H9 (cell line): ENCODE data around the gene NRIP3. TPM values are rescaled to one million over a fixed set of nuclear protein-coding genes. Genes with fewer than 3 reads are reported as not detected.

Experiments
- DNase-seq: peaks from one replicate; pipeline ENCODE4 v3.0.0-alpha.2; 2017
- H2AFZ ChIP-seq: one replicate; pipeline ENCODE4 v1.6.1; 2013; ENCODE audit warnings: mild to moderate bottlenecking, low read length, control low read depth, moderate library complexity
- H2AK5ac ChIP-seq: 2 replicates; pipeline ENCODE4 v1.6.1; 2013; ENCODE audit warnings: low read length, control low read depth, mixed read lengths; ENCODE audit not compliant: insufficient read length
- H2BK120ac ChIP-seq: one replicate; pipeline ENCODE4 v1.6.1; 2013; ENCODE audit warnings: low read depth, mild to moderate bottlenecking, low read length, control low read depth, inconsistent platforms; ENCODE audit not compliant: poor library complexity, severe bottlenecking
- H2BK12ac ChIP-seq: 2 replicates; pipeline ENCODE4 v1.6.1; 2013; ENCODE audit warnings: low read length, control low read depth, mixed read lengths, low read depth; ENCODE audit not compliant: insufficient read length
- H2BK15ac ChIP-seq: 2 replicates; pipeline ENCODE4 v1.6.1; 2013; ENCODE audit warnings: low read depth, low read length, control low read depth
- H2BK20ac ChIP-seq: one replicate; pipeline ENCODE4 v1.6.1; 2013; ENCODE audit warnings: low read depth, mild to moderate bottlenecking, low read length, control low read depth, inconsistent platforms; ENCODE audit not compliant: poor library complexity, severe bottlenecking
- H2BK5ac ChIP-seq: 2 replicates; pipeline ENCODE4 v1.6.1; 2013; ENCODE audit warnings: low read length, control low read depth, mixed read lengths; ENCODE audit not compliant: insufficient read length
- H3K14ac ChIP-seq: 2 replicates; pipeline ENCODE4 v1.6.1; 2013; ENCODE audit warnings: low read length, control low read depth; ENCODE audit not compliant: insufficient read depth
- H3K18ac ChIP-seq: 2 replicates; pipeline ENCODE4 v1.6.1; 2013; ENCODE audit warnings: low read depth, mild to moderate bottlenecking, mixed read lengths, low read length, control low read depth; ENCODE audit not compliant: insufficient read length
- H3K23ac ChIP-seq: 2 replicates; pipeline ENCODE4 v1.6.1; 2013; ENCODE audit warnings: low read length, control low read depth, mixed read lengths, low read depth; ENCODE audit not compliant: insufficient read length
- H3K23me2 ChIP-seq: 2 replicates; pipeline ENCODE4 v1.6.1; 2013; ENCODE audit warnings: low read depth, mild to moderate bottlenecking, mixed read lengths, low read length, control low read depth; ENCODE audit not compliant: insufficient read length, poor library complexity, severe bottlenecking
- H3K27ac ChIP-seq: 2 replicates; pipeline ENCODE4 v1.5.1; 2013; ENCODE audit warnings: low read length, control low read depth, mixed read lengths, low read depth; ENCODE audit not compliant: insufficient read length
- H3K27me3 ChIP-seq: 2 replicates; pipeline ENCODE4 v1.6.1; 2013; ENCODE audit warnings: low read length, control low read depth, inconsistent platforms; ENCODE audit not compliant: insufficient read depth
- H3K4ac ChIP-seq: 2 replicates; pipeline ENCODE4 v1.6.1; 2013; ENCODE audit warnings: low read depth, mild to moderate bottlenecking, control low read depth, inconsistent platforms, low read length, moderate library complexity
- H3K4me1 ChIP-seq: 2 replicates; pipeline ENCODE4 v1.6.1; 2013; ENCODE audit warnings: low read length, control low read depth, inconsistent platforms; ENCODE audit not compliant: insufficient read depth
- H3K4me2 ChIP-seq: 2 replicates; pipeline ENCODE4 v1.6.1; 2013; ENCODE audit warnings: low read length, control low read depth, mixed read lengths; ENCODE audit not compliant: insufficient read length, insufficient read depth
- H3K56ac ChIP-seq: 2 replicates; pipeline ENCODE4 v1.6.1; 2013; ENCODE audit warnings: low read depth, mild to moderate bottlenecking, mixed read lengths, low read length, control low read depth; ENCODE audit not compliant: insufficient read length
- H3K79me1 ChIP-seq: 2 replicates; pipeline ENCODE4 v1.6.1; 2013; ENCODE audit warnings: low read depth, mild to moderate bottlenecking, moderate library complexity, low read length, control low read depth, inconsistent platforms; ENCODE audit not compliant: insufficient read depth, poor library complexity, severe bottlenecking
- H3K79me2 ChIP-seq: 2 replicates; pipeline ENCODE4 v1.6.1; 2013; ENCODE audit warnings: low read length, control low read depth, inconsistent platforms; ENCODE audit not compliant: insufficient read depth
- H3K9ac ChIP-seq: 2 replicates; pipeline ENCODE4 v1.6.1; 2013; ENCODE audit warnings: low read length, control low read depth, mixed read lengths; ENCODE audit not compliant: insufficient read length; ENCODE audit errors: extremely low read depth
- H3K9me3 ChIP-seq: one replicate; pipeline ENCODE4 v1.6.1; 2013; ENCODE audit warnings: low read depth, low read length, inconsistent platforms; ENCODE audit not compliant: control insufficient read depth
- H3T11ph ChIP-seq: one replicate; pipeline ENCODE4 v1.6.1; 2013; ENCODE audit warnings: mild to moderate bottlenecking, low read length, control low read depth, inconsistent platforms
- H4K20me1 ChIP-seq: one replicate; pipeline ENCODE4 v1.6.1; 2013; ENCODE audit not compliant: control insufficient read depth, insufficient read length, insufficient read depth
- H4K5ac ChIP-seq: 2 replicates; pipeline ENCODE4 v1.6.1; 2013; ENCODE audit warnings: low read depth, mild to moderate bottlenecking, mixed read lengths, low read length, control low read depth; ENCODE audit not compliant: insufficient read length
- H4K8ac ChIP-seq: replicated peaks from 2 replicates; pipeline ENCODE4 v1.6.1; 2013; ENCODE audit warnings: low read length, control low read depth, mixed read lengths, low read depth; ENCODE audit not compliant: insufficient read length
- H4K91ac ChIP-seq: 2 replicates; pipeline ENCODE4 v1.6.1; 2013; ENCODE audit warnings: low read depth, mild to moderate bottlenecking, moderate library complexity, mixed read lengths, low read length, control low read depth; ENCODE audit not compliant: insufficient read length
- H3K27ac Mint-ChIP-seq, 3 experiments: 2 replicates in 2 of 3; 3 replicates in 1 of 3; pipeline ENCODE4 v1.8.0; 2020 to 2021; ENCODE audit warnings: mixed read lengths in 3 of 3, mild to moderate bottlenecking in 1 of 3, moderate library complexity in 1 of 3
- H3K27me3 Mint-ChIP-seq: 2 replicates; pipeline ENCODE4 v1.8.0; 2021; ENCODE audit warnings: low read depth, mild to moderate bottlenecking, moderate library complexity, mixed read lengths
- H3K36me3 Mint-ChIP-seq, 3 experiments: 2 replicates in 2 of 3; 3 replicates in 1 of 3; pipeline ENCODE4 v1.8.0; 2020 to 2021; ENCODE audit warnings: low read depth in 3 of 3, mixed read lengths in 3 of 3; ENCODE audit not compliant: insufficient read depth in 1 of 3
- H3K4me1 Mint-ChIP-seq, 2 experiments: 2 replicates each; pipeline ENCODE4 v1.8.0; 2020; ENCODE audit warnings: mixed read lengths in 2 of 2
- H3K4me3 Mint-ChIP-seq, 2 experiments: 2 replicates in 1 of 2; 3 replicates in 1 of 2; pipeline ENCODE4 v1.8.0; 2020 to 2021; ENCODE audit warnings: mild to moderate bottlenecking in 2 of 2, mixed read lengths in 2 of 2, moderate library complexity in 1 of 2
- H3K9me3 Mint-ChIP-seq, 2 experiments: 2 replicates in 1 of 2; 3 replicates in 1 of 2; pipeline ENCODE4 v1.8.0; 2020; ENCODE audit warnings: mild to moderate bottlenecking in 2 of 2, mixed read lengths in 2 of 2, moderate library complexity in 1 of 2
- WGBS: extraction: QIAGEN DNeasy Blood & Tissue Kit; methylation state at CpG from one replicate; pipeline ENCODE4 v1.1.7; 2013; ENCODE audit warnings: missing lambda C conversion rate, low lambda C conversion rate, mixed read lengths; ENCODE audit not compliant: insufficient read length; ENCODE audit errors: extremely low coverage; 5-methylcytosine and 5-hydroxymethylcytosine counted together
- total RNA-seq: library from RNA; stranded (reverse); gene quantifications from 2 replicates; pipeline ENCODE4 v1.2.1, GENCODE V29; 2021
- TF ChIP-seq, protein P1 (sequence below): fragments of 200-600 bp; sonication (generic); conservative IDR thresholded peaks from 3 replicates; pipeline ENCODE4 v1.8.0; 2021; ENCODE audit warnings: antibody characterized with exemption, mild to moderate bottlenecking

NRIP3 gene
- total RNA-seq, 1 experiment from 2014 or later: 4.2 TPM

DNA sequence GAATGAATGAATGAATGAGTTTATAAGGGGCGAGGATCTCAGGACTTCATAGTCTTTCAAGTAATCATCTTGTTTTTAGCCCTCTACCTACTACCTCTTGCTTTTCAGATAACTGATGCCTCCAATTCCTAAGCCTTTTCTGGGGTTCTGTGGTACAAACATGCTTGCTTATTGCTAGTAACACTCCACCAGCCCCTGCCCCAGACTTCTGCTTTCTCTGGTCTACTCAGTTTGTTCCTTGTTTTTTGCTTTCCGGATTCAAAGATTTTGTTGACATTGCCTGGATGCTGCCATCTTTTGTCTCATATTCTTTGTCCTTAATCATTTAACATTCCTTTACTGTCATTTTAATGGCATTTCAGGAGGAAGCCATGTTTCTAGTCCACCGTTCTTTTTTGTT lies 30.7 kb downstream of the NRIP3 start:
- no peak overlapping the region for H3K4me3 Mint-ChIP-seq
- H2AFZ ChIP-seq: no peak overlapping the region

More for the DNA sequence above, 30.7 kb downstream of the NRIP3 start:
- H4K8ac ChIP-seq: no peak overlapping the region
- no peaks in the 10 kb centered on the region for H3K79me1 ChIP-seq
- TF ChIP-seq, protein P1, sequence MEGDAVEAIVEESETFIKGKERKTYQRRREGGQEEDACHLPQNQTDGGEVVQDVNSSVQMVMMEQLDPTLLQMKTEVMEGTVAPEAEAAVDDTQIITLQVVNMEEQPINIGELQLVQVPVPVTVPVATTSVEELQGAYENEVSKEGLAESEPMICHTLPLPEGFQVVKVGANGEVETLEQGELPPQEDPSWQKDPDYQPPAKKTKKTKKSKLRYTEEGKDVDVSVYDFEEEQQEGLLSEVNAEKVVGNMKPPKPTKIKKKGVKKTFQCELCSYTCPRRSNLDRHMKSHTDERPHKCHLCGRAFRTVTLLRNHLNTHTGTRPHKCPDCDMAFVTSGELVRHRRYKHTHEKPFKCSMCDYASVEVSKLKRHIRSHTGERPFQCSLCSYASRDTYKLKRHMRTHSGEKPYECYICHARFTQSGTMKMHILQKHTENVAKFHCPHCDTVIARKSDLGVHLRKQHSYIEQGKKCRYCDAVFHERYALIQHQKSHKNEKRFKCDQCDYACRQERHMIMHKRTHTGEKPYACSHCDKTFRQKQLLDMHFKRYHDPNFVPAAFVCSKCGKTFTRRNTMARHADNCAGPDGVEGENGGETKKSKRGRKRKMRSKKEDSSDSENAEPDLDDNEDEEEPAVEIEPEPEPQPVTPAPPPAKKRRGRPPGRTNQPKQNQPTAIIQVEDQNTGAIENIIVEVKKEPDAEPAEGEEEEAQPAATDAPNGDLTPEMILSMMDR: no peak
- no peak overlapping the region for H2AK5ac ChIP-seq
- no peaks in the 10 kb centered on the region for H3K27me3 ChIP-seq
- no peak overlapping the region for H3T11ph ChIP-seq
- DNase-seq: no peak
- no peak overlapping the region for H3K56ac ChIP-seq
- H3K9ac ChIP-seq: no peak overlapping the region
- no peak overlapping the region for H2BK5ac ChIP-seq
- H4K91ac ChIP-seq: no peak overlapping the region
- no peak overlapping the region for H2BK20ac ChIP-seq
- H2BK12ac ChIP-seq: no peak overlapping the region
- no peak overlapping the region for H3K18ac ChIP-seq
- Mint-ChIP-seq H3K36me3 (peaks cover 0 to 8% (median 3%) of the 10 kb centered on the region in 3 experiments; a peak in 4 of 7 replicates), H3K27ac (no peak overlapping the region), H3K27me3 (no peaks in the 10 kb centered on the region; the same call in 1 of the 2 replicates), H3K4me1 (no peaks in the 10 kb centered on the region), H3K9me3 (peaks cover 2 to 7% of the 10 kb centered on the region in 2 experiments; a peak in 1 of 5 replicates)
- no peak overlapping the region for H3K27ac ChIP-seq
- no peak overlapping the region for H3K14ac ChIP-seq
- no peak overlapping the region for H3K4ac ChIP-seq
- no CpG with 5 or more reads among the region's 3 CpGs for WGBS
- H2BK15ac ChIP-seq: no peak overlapping the region
- no peaks in the 10 kb centered on the region for H3K79me2 ChIP-seq
- no peaks in the 10 kb centered on the region for H3K4me1 ChIP-seq
- H3K9me3 ChIP-seq: no peaks in the 10 kb centered on the region
- no peaks in the 10 kb centered on the region for H3K23me2 ChIP-seq
- H4K5ac ChIP-seq: no peak overlapping the region
- H3K4me2 ChIP-seq: no peak overlapping the region
- H4K20me1 ChIP-seq: no peaks in the 10 kb centered on the region
- no peak overlapping the region for H3K23ac ChIP-seq
- no peak overlapping the region for H2BK120ac ChIP-seq
